CD1c-positive myeloid dendritic cell (primary cell): Measurements from ENCODE around the gene ME2.
"Not testable (repeated sequence)": the region's sequence is repeated elsewhere in the genome, so short reads cannot be mapped to it uniquely, and the experiment has no call there.

ENCODE experiments used
- DNase-seq: peaks from one replicate; pipeline ENCODE4 v3.0.0-alpha.2; 2016; ENCODE audit errors: extremely low spot score

ME2 gene

GRCh38 chr18:50973367-50974126 lies 94.6 kb downstream of the ME2 start:
- peak; percentile 33 for DNase-seq

DNA sequence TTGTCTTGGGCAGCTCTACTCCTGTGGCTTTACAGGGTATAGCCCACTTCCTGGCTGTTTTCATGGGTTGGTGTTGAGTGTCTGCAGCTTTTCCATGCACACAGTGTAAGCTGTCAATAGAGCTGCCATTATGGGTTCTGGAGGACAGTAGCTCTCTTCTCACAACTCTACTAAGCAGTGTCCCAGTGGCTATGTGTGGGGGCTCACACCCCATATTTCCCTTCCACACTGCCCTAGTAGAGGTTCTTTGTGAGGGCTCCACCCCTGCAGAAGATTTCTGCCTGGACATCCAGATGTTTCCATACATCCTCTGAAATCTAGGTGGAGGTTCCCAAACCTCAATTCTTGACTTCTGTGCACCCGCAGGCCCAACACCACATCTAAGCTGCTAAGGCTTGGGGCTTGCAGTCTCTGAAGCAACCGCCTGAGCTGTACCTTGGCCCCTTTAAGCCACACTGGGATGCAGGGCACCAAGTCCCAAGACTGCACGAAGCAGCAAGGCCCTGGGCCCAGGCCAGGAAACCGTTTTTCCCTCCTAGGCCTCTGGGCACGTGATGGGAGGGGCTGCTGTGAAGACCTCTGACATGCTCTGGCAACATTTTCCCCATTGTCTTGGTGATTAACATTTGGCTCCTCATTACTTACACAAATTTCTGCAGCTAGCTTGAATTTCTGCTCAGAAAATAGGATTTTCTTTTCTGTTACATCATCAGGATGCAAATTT lies 98.3 kb downstream of the ME2 start:
- no peak for DNase-seq

- DNase-seq = peak; percentile 8
These were observed 102.5 kb downstream of the ME2 start for GRCh38 chr18:50981381-50981780.

GRCh38 chr18:50982086-50982801 lies 103.3 kb downstream of the ME2 start:
- DNase-seq = no peak

DNA sequence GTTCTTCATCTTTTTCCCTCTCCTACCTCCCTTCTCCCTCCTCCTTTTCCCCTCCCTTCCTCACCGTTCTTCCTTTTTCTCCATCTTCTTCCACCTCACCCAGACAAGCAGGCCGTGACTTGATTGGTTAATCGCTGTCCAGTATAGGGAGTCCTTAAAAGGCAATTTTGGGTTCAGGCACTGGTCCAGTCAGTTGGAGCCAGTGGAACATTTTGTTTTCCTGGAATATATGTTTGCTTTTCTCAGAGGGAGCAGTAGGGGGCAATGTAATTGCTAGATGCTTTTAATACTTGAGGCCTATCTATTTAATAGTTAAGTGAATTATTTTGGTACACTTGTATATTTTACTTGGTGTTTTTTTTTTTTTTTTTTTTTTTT lies 103.9 kb downstream of the ME2 start:
- DNase-seq = no peak

DNA sequence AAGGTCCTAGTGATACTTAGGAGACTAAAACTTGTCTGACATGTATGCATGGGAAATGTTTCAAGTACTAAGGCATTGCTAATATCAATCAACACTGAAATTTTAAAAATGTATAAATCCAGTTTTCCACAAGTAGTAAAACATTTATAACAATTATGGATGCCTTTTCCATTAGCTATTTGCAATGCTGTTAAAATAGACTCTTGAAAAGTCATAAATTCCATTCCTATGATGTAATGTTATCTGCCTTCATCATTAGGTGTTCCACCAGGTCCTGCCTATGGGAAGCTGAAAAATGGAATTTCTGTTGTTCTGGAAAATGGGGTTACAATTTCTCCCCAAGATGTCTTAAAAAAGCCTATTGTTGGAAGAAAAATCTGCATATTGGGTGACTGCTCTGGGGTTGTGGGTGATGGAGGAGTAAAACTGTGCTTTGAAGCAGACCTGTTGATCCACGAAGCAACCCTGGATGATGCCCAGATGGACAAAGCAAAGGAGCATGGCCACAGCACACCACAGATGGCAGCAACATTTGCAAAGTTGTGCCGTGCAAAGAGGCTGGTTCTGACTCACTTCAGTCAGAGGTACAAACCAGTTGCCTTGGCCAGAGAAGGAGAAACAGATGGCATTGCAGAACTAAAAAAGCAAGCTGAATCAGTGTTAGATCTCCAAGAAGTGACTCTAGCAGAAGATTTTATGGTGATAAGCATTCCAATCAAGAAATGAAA lies 107.6 kb downstream of the ME2 start:
- no peak for DNase-seq

GRCh38 chr18:50987261-50987660 lies 108.3 kb downstream of the ME2 start:
- DNase-seq = no peak

- no peak for DNase-seq
These were observed 110.8 kb downstream of the ME2 start for GRCh38 chr18:50989711-50990110.

- no peak for DNase-seq
These were observed 113.4 kb downstream of the ME2 start for GRCh38 chr18:50992351-50992762.

- no peak for DNase-seq
These were observed 115.1 kb downstream of the ME2 start for GRCh38 chr18:50994031-50994430.

- not testable (repeated sequence) for DNase-seq
These were observed 124.3 kb downstream of the ME2 start for GRCh38 chr18:51003174-51003573.
